Measurements from ENCODE around the gene TAF3.

Gene TAF3

DNA sequence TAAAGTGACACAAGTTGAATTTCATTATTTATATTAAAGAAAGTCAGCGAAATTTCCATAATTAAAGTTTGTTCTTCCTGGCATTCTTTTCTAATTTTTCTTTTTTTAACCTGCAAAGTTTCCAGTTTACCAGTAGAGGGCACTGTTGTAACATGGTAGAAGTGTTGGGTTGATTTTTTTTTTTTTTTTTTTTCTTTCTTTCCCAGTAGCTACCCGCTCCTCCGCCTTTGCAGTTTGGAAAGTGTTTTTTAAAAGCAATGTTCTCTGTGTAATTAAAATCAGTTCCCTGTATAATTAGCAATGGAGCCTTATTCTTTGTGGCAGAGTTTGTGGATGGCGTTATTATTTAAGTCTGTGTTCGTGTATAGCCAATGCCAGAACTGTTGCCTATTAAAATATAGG is 53.7 kb downstream of the TAF3 start:
- no peak for DNase-seq (ENCODE audit: low read depth, low spot score)
- no peak overlapping the region for H3K27ac ChIP-seq

DNA sequence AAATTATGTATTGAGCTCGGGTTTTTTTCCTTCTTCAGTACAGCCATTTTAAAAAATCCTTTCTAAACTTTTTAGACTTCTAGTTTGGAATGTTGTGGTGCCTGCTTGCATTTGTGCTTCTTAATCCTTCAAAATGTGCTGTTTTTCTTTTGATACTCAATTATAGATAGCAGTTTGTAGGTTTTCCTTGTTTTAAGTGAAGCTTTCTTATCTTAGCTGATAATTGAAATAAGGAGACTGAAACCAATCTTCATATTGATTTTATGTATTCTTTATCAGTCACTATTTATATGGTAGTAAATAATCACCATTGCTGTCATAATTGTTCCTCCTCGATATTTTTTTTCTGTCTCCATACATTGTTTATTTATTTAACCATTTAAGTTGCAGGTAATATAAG is 56.6 kb downstream of the TAF3 start:
- DNase-seq (ENCODE audit: low read depth, low spot score), result no peak
- H3K27ac ChIP-seq, result no peak overlapping the region

DNA sequence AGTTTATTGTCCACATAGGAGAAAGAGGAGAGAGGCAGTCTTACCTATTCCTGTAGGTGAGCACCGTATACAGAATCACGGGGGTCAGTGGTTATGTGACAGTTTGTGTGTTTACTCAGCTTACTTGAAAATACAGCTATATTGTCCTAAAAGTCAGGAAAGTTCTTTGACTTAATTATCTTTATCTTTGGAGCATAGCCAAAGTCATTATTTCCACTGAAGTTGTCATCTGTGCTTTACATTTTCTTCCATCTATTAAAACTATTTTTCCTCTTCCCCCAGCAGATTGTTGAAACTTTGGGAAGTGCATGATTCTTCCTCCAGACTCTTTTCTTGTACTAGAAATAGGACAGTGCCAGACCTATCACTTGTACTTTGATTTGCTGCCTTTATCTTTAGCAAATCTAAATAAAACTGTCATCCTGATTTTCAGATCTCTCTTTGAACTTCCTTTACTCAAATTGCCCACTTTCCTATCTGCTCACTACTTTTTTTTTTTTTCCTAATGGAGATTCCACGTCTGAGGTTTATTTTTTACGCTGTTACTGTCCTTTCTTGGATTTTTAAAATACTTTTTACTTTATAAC is 58.3 kb downstream of the TAF3 start:
- H3K27ac ChIP-seq, result no peak overlapping the region
- no peak for DNase-seq (ENCODE audit: low read depth, low spot score)

DNA sequence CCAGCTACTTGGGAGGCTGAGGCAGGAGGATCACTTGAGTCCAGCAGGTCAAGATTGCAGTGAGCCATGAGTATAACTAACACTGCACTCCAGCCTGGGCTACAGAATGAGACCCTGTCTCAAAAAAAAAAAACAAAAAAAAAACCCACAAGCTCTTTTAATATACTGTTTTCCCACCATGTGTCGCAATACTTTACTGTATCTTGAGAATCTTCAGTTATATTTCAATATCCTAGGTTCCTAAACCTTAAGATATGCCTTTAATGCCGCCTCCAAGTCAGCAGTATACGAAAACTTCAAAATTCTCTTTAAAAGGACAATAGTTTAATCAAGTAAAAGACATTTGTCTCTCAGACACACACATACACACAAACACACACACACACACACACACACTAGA is 62.8 kb downstream of the TAF3 start:
- no peak overlapping the region for H3K27ac ChIP-seq
- DNase-seq (ENCODE audit: low read depth, low spot score), result no peak

DNA sequence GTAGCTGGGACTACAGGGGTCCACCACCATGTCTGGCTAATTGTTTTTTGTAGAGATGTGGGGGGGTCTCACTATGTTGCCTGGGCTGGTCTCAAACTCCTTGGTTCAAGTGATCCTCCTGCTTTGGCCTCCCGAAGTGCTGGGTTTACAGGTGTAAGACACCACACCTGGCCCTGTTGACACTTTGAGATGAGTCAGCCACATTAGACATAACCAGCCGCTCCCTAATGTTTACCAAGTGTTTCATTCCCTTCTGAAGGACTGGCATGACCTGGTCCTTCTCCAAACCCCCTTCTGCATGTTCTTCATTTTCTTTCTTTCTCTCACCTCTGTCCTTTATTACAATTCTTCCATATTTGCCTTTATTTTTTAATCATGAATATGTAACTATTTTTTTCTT is 67.8 kb downstream of the TAF3 start:
- no peak for DNase-seq (ENCODE audit: low read depth, low spot score)
- no peak overlapping the region for H3K27ac ChIP-seq

DNA sequence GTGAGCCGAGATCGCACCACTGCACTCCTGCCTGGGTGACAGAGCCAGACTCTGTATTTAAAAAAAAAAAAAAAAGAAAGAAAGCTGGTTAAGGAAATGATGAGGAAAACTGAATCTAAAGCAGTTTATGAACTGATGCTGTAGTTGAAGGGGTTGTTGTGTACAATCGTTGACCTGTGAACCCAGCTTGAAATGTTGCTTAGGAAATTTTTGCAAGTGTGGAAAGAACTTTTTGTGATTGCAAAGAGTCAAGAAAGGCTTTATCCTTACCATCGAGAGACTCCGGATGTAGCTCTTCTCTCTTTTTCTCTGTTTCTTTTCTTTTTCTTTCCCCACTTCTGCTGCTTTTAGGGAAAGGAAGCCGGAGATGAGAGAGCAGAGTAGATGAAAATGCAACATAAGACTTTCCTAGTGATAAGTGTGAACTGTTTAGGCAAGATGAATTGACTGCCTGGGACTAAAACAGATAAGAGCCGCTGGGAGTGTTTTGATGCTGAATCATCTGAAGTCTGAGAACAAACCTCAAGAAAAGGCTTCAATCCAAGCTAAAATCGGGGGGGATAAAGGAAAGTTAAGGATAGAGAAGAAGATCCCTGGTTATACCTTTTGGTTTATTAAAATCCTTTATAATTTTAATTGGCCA is 69.0 kb downstream of the TAF3 start:
- no peak overlapping the region for H3K27ac ChIP-seq
- DNase-seq (ENCODE audit: low read depth, low spot score), result no peak

DNA sequence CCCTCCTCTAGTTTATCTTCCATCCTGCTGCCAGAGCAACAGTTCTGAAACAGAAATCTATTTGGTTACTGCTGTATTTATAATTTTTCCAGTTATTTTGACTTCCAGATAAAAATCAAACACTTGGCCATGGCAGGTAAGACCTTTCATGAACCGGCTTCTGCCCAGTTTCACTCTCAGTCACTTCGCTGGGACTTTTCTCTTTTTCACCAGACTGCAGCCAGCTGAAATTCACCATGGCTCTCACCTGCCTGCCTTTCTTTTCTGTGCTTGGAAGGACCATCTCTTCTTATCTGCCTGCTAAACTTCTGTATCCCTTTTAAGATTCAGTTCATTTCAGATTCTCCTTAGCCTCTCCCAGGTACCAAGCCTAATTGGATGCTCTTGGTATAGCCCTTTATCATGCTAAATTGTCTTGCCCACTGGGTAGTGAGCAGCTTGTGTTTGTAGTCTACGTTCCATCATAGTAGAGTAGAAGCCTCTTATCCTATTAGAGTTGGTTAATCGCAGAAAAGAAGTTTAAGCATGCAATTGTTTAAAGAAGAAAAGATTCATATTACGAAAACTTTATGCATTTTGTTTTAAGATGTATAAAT is 71.7 kb downstream of the TAF3 start:
- no peak overlapping the region for H3K27ac ChIP-seq
- DNase-seq (ENCODE audit: low read depth, low spot score), result no peak

DNA sequence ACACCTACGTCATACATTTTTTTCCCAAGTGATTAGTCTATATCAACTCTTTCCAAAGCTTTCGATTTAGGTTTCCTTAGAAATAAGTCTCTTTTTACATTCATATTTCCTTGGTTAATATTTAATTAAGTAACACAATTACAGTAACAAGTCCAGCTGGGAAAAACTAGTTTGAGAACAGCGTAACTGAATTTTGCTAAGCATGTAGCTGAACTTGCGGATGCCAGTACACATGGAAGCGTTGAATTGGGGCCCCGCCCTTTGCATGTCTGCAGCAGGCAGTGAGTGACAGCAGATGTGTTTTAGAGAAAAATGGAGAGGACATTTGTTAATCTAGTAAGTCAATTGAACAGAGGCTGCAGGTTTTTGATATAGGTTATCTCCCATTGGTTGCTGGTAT is 72.5 kb downstream of the TAF3 start:
- H3K27ac ChIP-seq, result no peak overlapping the region
- DNase-seq (ENCODE audit: low read depth, low spot score), result no peak

DNA sequence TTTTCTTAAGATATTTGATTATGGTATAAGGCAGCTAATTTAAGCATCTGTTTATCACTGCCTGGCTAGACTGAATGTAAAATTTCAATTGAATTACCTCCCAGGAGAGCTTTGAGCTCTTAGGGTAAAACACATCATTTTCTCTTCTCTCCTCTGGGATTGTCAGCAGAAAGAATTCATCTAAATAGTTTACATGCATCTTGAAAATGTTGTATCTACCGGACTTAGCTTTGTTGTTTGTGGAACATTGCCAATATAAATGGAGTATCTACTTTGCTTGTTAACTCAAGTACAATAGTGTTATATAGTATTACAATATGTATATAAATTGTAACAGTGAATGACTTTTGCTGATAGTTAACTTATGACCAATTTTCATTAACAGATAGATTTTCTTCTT is 73.3 kb downstream of the TAF3 start:
- H3K27ac ChIP-seq, result no peak overlapping the region
- no peak for DNase-seq (ENCODE audit: low read depth, low spot score)

DNA sequence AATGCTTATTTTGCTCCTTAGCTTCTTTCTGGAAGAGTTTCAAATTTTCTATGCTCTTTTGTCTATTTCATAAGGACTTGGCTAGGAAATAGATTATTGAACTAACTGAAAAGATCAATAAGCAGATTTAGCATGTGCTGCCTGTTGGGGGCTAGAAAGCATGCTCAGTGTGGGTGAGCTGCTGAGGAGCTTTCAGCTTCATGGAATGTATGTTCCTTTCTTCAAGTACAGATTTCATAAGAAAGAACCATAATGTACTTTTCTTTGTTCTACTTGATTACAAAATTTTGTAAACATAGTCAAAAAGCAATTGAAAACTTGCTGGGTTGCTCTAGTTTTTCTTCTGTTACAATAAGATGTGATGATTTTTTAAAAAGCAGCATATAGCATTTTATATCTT is 73.8 kb downstream of the TAF3 start:
- no peak overlapping the region for H3K27ac ChIP-seq
- DNase-seq (ENCODE audit: low read depth, low spot score), result no peak

DNA sequence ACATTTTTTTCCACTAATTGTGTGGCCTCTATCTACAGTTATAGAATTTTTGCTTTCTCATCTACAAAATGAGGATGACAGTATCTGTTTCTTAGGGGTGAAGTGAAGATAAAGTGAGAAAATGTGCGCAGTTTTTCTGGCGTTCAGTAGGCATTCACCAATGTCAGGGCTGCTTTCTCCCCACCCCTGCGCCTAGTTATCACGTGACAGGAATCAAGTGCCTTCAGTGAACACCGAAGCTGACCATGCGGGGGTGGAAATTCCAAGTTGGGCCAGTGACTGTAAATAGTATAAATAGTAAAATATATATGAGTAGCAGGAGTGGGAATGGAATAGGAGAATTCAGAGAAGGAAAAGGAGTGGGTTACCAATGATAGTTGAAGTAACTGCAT is 77.4 kb downstream of the TAF3 start:
- no peak overlapping the region for H3K27ac ChIP-seq
- DNase-seq (ENCODE audit: low read depth, low spot score), result no peak

DNA sequence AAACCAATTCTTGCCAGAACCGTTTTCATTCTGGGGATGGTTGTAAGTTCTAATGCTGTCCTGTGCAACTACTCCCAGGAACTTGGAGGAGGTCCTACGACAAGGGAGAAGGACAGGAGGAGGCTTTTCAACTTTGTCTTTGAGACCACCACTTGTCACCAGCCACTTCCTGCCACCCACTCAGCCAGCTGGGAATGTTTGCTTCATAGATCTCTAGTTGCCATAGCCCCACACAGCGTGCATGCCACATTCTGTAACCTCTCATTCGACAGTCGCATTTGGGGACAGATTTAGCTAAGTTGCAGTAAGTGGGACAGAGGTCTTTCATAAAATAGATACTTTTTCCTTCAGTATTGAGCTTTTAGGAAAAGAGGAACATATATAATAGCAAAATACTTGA is 78.0 kb downstream of the TAF3 start:
- no peak for DNase-seq (ENCODE audit: low read depth, low spot score)
- no peak overlapping the region for H3K27ac ChIP-seq

DNA sequence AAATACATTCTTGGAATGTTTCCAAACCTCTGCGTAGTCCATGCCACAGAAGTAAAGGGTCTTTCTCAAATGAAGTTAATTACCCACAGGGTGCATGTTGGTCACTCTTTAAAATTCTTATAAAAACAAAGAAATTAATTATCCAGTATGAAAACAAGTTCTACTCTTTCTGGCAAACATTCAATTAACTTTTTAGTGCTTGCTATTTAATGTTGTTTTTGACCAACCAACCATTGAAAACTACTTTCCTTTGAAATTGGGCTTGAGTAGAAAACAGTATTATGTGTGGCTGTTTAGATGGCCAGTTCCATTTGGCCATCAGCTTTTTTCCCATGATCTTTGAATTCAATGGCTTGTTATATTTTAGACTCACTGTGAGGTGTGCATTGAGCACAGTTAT is 83.0 kb downstream of the TAF3 start:
- no peak for DNase-seq (ENCODE audit: low read depth, low spot score)
- no peak overlapping the region for H3K27ac ChIP-seq

DNA sequence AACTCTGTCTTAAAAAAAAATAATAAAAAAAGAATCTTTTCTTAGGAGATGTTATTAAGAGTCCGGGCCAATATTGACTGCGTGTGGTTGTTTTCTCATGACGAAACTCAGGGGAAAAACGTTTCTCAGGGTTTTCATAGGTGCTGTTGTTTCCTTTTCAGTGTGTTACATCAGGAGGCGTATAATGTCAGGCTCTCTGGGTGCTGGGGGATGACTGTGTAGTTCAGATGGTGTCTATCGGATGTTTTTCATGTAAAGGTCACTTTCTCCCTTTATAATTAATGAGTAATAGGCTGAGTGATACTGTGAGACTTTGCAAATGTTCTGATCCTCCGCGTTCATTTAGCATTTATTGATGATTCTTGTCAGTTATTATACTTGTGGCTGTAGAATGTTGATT is 84.1 kb downstream of the TAF3 start:
- DNase-seq (ENCODE audit: low read depth, low spot score), result no peak

DNA sequence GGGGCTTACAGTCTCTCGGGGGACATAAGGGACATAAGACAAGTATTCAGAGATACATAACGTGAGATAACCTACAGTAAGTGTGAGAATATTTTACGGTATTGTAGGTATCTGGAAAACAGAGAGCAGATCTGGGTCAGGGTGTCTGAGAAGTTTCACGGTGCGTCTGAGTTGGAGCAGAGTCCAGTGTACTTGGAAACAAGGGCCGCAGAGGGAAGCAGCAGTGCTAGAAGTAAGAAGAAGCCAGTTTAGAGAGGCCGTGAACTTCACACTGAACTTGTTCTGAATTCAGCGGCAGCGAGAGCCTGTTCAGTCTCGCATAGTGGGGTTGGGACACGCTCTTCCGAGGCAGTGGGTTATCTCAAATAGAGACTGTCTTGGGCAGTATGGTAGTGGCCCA is 85.5 kb downstream of the TAF3 start:
- DNase-seq (ENCODE audit: low read depth, low spot score), result no peak
- H3K27ac ChIP-seq, result no peak overlapping the region

More for the DNA sequence above, 84.1 kb downstream of the TAF3 start:
- H3K27ac ChIP-seq, result no peak overlapping the region

DNA sequence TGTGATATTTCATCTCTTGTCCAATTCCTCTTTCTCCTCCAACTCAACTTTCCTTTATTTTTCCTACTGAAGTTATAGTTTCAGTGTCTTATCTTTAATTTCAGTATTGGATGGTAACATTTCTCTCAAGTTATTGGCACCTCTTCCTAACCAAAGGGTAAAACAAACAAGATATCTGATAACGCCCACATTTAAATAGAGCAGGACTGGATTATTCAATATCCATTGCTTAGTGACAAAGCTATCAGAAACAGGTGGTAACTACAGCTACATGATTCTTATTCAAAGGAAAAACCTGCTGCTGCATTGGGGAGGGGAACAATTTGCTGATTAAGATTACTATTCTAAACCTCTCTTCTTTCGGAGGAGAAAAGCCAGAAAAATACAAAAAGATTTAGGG is 87.8 kb downstream of the TAF3 start:
- H3K27ac ChIP-seq, result no peak overlapping the region
- DNase-seq (ENCODE audit: low read depth, low spot score), result no peak

DNA sequence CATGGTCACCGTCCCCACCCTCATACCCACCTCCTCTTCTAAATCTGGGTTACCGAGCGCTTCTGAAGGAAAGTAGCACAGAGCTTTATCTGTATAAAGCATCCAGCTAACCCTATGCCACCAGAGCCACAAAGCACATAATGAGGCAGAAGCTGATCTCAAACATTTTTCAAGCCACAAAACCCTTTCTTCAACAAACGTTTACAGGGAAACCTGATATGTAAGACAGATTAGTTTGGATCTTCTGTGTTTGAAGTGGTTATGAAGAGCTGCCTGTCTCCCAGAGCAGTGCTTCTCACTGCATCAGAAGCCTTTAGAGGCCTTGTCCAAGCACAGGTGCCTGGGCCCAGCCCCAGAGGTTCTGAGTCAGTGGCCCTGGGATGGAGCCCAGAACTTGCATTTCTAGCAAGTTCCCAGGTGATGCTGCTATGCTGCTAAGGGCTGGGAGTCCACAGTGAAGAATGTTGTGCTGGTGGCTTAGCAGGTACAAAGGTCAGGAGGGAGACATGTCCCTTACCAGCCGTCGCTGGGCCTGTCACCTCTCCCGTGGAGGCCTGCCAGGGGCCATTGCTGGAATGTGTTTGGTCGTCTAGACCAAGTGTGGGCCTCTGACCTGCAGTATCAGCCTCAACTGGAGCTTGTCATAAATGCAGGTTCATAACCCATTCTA is 90.4 kb downstream of the TAF3 start:
- no peak for DNase-seq (ENCODE audit: low read depth, low spot score)
- H3K27ac ChIP-seq, result no peak overlapping the region

DNA sequence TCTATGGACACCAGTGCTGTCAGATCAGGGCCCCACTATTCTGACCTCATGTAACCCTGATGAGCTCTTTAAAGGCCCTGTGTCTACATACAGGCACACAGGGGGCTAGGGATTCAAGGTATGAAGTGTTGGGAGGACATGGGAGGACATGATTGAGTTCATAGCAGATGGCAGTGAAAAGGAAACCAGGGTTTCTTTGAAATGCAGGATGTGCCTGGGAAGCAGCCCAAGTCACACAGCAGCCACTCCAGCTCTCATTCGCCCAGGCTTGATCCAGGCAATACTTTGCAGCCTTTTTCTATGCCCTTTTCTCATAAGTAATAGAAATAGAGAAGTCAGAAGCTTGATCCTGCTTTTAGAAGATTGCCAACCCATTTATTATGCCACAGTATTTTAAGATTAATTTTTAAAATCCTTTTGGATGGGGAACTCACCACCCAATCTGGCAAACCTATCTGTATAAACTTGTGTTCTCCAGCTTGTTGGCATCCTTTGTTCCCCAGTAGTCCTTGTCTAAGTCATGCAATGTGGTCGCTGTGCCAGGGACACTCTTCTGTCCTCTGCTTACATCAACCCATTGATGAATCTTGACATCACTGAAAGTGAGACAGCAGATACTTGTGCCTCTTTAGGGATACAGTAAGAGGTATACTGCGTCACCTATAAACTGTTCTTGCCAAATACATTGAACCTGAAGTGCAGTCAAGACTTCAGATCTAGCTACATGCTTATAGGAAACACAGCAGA is 95.0 kb downstream of the TAF3 start:
- no peak overlapping the region for H3K27ac ChIP-seq
- no peak for DNase-seq (ENCODE audit: low read depth, low spot score)

DNA sequence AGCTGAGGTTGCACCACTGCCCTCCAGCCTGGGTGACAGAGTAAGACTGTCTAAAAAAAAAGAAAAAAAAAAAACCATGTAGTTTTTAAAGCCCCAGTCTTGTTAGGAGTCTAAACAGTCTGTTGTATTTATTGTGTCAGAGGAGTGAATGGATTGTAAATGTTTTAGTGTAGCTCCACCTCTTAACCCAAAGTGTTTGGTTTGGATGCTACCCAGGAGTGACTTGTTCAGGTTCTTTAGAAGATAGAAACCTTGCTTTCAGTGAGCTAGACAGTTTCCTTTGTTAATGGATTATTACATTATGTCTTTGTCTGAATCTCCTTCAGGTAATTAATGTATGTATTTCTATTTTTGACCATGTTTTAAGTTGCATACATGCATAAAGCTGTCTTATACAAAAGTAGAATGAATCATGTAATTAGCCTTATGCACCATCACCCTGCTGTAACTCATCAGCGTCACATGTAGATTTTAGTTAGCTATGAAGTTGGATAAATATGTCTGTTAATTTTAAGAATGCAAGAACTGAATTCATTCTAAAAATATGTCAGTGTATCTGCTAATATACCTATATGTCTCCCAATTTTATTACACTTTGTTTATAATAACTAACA is 97.7 kb downstream of the TAF3 start:
- peak; percentile 16 for DNase-seq (ENCODE audit: low read depth, low spot score)
- no peak overlapping the region for H3K27ac ChIP-seq

DNA sequence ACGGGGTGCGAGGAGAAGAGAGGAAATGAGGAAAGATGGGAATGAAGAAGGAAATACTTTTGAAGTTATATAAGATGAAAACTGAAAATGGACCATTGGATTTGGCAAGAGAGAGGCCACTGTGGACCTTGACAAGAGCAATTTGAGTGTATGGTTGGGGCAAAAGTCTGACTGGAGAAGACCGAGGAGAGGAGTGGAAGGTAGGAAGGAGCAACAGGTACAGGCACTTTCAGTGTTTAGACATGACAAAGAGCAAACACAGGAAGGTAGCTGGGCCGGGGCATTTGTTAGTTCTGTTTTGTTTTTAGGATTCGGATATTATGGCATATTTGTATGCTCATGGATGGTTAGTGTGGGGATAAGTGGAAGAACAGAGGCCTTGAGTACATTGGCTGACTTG is 99.4 kb downstream of the TAF3 start:
- no peak for DNase-seq (ENCODE audit: low read depth, low spot score)
- H3K27ac ChIP-seq, result no peak overlapping the region

DNA sequence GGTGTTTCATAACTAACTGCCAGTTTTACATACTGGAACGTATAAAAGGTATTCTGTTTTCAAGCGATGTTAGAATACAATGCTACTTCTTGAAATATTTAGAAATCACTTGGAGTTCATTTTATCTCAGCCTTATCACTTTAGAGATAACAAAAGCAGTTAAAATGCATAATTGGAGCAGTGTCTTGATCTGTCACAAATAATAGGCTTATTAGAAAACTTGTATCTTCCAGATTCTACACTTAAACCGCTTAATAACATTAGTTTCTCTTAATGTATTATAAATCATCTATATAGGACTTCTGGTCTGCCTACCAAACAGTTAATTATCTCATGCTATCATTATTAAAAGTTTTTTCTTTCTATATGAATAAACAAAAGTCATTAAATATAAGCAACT is 104.4 kb downstream of the TAF3 start:
- no peak for DNase-seq (ENCODE audit: low read depth, low spot score)
- H3K27ac ChIP-seq, result no peak overlapping the region
